HG03575 (cell line): Measurements from ENCODE around the gene LUC7L3.

ENCODE experiments used
- ATAC-seq: cut with Tn5 transposase; IDR thresholded peaks from one replicate; pipeline ENCODE4 v1.9.1; 2021; ENCODE audit not compliant: unreplicated experiment, insufficient number of reproducible peaks, low FRiP score; ENCODE audit errors: extremely low read depth

LUC7L3 gene

DNA sequence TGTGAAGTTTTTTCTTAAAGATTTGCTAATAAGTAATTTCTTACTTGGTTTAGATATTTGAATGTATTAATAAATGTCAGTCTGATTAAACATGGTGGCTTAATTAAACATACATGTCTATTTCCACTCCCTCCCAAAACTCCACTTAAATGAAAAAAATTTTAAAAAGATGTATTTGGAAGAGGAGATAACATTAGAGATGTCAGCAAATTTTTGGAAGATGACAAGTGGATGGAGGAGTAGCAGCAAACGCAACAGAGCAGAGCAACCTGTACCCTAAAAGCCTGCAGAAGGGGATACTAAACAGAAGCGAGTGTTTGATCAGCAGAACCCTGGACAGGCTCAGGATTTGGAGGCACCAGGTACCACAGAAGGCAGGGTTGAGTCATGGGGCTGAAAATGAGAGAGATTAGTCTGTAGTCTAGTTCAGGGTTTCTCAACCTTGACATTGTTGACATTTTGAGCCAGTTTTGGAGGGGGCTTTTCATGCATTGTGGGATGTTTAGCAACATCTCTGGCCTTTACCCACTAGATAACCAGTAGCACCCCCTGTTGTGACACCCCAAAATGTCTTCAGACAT, 17.8 kb downstream of the LUC7L3 start:
- no peak for ATAC-seq

DNA sequence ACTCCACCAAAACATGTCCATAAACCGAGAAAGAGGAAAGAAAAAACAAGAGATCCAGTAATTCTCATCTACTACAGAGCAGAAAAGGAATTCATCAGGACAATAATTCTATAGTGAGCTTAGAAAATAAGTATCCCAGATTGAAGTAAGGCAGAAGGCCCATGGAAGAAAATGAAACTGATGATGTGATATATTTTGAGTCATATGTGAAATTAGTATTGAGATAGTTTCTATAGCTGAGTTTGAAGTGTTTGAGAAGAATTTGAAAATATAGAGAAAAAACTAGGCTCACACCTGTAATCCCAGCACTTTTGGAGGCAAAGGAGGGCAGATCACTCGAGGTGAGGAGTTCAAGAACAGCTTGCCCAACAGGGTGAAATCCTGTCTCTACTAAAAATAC, 19.7 kb downstream of the LUC7L3 start:
- no peak for ATAC-seq

DNA sequence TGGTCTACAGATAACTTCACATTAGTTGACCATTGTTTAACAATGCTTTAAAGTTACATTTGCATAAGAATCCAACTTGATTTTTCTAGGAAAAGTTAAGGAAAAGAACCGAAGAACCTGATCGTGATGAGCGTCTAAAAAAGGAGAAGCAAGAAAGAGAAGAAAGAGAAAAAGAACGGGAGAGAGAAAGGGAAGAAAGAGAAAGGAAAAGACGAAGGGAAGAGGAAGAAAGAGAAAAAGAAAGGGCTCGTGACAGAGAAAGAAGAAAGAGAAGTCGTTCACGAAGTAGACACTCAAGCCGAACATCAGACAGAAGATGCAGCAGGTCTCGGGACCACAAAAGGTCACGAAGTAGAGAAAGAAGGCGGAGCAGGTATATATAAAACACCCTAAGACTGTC, 26.2 kb downstream of the LUC7L3 start:
- no peak for ATAC-seq

DNA sequence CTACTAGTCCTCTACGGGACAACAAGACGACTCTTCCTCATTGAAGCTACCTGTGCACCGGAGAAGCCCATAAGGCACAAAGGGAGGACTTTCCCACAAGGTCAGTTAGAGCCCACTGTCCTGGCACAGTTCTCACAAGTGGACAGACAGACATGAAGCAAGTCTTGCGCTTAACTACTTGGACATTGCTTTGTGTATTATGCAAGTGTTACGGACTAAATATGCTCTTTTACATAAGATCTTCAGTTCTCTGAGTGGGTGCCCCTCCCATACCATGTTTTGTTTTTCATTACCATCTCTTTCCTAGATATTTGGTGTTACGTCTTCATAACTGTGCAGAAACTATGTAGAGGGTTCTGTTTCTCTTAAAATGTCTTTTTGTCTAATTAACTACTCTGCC, 29.8 kb downstream of the LUC7L3 start:
- ATAC-seq: no peak

DNA sequence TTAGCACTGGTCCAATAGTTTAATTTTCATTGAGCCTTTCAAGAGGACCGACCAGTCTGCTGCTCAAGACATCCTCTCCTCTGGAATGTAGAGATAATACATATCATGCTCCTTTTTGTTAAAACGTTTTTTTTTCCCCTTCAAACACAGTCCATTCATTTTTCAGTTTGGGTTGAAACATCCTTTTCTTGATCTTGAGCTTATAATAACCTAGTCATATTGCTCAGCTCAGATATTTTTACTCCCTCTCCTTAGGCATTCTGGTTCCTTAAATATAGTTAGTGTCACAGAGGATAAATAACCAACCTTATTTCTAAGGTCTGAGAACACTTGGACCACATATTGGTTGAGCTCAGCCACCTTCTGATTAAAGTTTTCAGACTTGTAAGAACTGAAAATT, 35.1 kb downstream of the LUC7L3 start:
- no peak for ATAC-seq

DNA sequence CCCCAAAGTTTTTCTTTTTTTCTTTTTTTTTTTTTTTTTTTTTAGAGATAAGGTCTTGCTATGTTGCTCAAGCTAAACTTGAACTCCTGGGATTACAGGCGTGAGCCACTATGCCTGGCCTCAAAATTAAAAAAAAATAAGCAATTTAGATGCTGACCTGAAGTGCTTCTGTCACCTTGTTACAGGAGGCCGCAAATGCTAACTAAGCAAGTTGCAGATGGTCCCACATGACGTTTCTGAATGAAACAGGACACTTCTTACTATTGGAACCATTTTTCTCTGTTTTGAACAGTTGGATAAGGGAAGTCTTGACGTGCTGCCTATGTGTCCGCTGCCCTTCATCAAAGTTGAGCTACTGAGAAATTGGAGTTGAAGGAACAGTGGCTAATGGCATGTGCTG, 39.1 kb downstream of the LUC7L3 start:
- ATAC-seq: no peak

DNA sequence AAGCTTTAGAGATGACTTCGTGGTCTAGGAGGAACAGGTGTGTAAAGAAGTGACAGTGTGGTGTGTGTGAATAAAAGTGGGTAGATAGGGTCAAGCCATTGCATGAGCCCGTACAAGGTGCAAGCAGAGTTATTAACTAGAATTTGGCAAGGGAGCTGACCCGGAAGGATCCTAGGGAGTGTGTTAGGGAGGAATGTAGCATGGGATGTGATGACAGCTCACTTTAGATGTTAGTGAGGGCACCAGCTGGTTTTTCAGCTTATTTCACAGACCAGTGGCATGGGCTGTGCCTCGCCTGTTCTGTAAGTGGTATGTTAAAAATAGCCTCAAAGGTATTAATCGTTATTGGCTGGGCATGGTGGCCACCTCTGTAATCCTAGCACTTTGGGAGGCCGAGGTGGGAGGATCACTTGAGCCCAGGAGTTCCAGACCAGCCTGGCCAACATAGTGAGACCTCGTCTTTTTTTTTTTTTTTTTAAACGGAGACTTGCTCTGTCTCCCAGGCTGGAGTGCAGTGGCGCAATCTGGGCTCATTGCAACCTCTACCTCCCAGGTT, 39.7 kb downstream of the LUC7L3 start:
- no peak for ATAC-seq

DNA sequence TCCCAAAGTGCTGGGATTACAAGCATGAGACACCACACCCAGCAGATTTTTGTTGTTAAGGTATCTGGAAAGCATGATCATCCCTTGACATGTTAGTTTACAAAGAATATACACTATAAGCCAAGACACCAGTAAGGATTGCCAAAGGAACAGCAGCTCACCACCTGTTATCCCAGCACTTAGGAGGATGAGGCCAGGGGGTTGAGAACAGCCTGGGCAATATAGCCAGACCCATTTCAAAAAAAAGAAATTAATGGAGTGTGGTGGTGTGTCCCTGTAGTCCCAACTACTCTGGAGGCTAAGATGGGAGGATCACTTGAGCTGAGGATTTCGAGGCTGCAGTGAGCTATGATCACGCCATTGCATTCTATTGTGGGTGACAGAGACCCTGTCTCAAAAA, 42.8 kb downstream of the LUC7L3 start:
- ATAC-seq: no peak

DNA sequence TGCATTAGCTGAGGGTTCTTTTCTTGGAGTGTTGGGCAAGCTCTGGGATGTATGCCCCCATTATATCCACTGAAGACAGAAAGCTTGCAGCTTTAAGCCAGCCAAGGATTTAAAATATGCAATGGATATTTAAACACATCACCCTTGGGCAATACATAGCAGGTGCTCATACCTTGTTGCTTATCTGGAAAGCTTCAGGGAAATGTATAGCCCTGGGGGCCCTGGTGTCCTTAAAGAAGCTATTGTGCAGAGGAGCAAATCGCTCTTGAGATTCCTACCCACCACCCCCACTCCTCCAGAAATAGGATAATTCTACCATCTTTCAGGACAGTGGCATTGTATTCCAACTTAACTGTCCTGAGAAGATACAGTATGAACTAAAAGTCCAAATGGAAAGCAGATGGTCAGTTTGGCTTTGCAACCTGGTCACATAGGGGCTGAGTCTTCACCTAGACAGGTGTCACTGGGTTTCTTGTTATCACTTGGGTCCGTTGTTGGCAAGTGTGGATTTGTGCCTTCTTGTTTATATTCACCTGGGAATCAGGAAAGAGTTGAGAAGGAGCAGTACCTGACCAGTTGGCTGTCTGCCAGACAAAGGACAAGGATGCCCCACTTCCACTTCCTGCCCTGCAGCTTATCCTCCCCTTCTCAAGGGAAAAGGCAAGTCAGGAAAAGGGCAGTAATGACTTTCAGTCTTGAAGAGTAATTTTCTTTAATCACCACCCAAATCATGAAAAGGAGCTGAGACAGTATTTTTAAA, 44.5 kb downstream of the LUC7L3 start:
- no peak for ATAC-seq

DNA sequence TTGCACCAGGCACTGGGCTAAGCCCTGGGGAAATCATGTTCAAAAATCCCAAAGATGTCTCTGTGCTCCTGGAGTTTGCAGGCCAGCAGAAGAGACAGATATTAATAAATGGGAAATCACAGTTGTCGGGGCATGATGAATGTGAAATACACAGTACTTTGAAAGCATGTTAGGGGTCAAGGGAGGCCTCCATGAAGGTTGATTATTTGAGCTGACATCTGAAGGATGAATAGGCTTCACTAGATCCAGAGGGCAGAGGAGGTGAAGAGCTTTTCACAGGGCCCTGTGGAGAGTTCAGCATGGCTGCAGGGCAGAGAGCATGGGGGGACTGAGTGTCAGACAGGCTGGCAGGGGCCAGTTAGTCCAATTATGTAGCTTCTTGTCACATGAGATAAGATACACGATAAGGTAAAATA, 45.3 kb downstream of the LUC7L3 start:
- no peak for ATAC-seq

DNA sequence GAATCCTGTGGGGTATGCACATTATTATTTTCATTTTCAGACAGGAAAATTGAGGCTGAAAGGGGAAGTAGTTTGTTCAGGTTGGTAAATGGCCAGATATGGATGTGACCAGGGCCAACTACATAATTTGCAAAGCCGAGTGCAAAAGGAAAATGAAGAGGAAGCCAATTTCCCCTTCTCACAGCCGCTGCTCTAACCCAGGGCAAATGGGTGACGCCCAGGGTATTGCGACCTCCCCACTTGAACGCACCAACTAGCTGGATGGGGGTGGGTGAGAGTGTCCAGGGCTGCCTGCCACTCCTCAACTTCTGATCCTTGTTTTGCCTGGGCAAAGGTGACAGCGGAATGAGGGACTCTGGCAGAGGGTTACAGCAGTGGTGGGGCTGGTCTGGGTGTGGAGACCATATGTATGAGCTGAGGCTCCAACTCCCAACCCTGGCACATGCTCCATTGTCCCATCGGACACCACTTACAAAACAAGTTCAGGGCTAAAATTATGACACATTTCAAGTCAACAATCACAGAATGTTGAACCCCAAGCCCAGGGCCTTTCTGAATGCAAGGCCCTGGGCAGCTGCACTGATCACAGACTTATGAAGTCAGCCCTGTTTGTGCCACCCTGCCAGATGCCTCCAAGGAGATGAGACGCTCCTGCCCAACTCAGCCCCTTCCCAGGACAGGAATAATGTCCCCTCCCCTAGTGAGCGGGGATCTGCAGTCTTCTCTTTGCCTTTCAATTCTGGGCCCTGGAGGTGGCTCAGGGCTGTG, 46.2 kb downstream of the LUC7L3 start:
- ATAC-seq: no peak

DNA sequence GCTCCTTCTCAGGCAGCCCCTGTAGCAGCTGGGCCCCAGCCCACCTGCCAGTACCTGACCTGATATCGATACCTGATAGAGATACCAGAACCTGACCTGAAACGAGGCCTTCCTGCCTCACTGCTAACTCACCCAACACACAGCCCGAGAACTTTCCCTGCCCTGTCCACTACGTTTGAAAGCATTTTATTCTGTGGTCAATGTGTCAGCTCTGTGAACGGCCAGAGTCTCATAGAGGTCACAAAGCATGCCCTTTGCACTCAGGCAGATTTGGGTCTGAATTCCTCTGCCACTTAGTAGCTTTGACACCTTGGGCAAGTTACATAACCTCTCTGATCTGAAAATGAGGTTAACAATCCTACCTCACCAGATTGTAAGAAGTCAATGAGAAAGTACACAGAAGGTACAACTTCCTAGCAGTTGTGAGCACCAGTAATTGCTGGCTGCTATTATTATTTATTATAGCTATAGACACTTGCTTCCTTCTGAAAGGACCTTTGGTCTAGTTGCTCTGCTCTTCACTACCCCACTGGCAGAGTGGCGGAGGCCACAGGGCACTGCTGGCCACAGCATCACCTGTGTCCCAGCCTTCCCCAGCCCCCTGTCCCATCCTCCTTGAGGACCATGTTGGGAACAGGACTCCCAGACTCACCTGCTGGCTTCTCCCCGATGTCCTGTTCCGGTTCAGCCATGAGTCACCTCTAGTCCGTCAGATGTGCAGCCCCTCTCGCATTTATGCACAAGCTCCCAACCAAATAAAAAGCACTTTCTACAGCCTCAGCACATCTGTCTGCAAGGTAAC, 47.0 kb downstream of the LUC7L3 start:
- ATAC-seq: no peak

DNA sequence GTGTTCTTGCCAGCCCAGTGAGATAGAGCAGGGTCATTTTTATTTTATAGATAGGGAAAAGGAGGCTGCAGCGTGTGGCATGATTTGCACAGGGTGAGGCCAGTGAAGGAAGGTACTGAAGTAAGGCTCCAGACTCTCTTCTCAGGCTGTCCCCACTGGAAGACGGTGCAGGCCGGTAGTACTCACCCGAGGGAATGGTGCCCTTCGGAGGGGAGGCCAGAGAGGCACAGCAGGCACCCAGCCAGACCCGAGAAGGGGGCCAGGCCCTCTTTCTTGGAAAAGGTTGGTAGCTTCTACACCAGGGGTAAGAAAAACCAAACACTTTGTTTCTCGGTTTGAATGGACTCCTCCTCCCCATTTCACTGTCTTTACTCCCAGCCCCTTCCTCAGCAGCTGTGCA, 47.6 kb downstream of the LUC7L3 start:
- ATAC-seq: no peak

DNA sequence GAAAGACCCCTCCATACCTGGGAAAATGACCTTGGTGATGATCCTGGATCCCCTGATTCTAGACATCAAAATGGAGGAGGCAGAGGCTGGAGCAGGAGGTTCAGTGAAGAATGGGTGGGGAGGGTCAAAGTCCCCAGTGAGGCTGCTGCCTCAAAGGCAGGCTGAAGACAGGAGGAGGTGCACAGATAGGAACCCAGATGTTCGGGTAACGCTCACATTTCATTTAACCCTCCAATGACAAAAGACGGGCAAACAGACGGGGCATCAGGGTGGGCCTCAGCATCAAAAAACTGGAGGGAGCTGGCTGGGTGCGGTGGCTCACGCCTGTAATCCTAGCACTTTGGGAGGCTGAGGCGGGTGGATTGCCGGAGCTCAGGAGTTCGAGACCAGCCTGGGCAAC, 48.0 kb downstream of the LUC7L3 start, which contains the start of gene ANKRD40CL:
Gene ANKRD40CL (minus strand): TSS at position 73 of the 400 bp plus-strand sequence. CDS start 605 bp downstream, outside the sequence.
- ATAC-seq: no peak

DNA sequence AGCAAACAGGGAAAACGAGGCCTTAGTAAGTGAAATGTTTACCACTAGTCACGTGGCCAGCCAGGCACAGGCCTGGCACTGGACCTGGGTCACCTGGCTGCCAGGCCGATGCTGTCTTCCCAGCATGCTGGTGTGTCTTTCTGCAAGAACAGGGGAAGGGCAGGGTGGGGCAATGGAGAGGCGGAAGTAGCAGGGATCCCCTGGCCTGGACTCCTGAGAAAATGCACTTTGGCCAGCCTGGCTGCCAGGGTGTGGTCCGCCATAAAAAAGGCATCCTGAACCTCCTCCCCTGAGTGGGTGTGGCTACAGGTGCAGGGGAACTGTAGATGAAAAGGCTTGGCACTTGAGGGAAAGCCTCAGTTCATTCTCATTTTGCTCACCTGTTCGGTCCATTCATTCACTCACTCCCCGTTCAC, 49.0 kb downstream of the LUC7L3 start:
- no peak for ATAC-seq

DNA sequence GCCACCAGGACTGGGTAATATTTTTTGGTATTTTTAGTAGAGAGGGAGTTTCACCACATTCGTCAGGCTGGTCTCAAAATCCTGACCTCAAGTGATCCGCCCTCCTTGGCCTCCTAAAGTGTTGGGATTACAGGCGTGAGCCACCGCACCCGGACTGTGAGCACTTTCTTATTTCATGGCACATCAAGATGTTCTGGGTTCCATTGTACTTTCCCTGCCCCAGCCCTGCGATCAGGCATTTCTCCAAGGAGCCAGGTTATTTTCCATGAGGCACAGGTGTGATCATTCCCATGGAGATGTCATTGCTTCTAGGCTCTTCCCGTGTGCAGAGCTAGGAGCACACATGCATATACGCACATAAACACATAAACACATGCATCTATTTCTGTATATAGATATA, 50.5 kb downstream of the LUC7L3 start:
- no peak for ATAC-seq

DNA sequence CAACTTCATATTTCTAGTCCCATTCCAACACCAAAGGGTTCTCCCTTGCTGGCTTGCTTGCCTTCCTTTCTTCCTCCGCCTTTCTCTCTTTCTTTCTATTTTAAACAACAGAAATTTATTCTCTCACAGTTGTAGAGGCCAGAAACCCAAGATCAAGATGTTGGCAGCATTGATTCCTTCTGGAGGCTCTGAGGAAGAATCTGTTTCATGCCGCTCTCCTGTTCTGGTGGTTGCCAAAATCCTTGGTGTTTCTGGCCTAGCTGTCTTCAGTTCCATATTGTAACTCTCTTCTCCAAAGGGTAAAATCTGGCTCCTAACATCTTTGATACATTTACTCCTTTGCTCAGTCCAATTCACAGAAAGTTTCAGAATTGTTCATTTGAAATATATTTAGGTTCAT, 50.9 kb downstream of the LUC7L3 start:
- no peak for ATAC-seq

DNA sequence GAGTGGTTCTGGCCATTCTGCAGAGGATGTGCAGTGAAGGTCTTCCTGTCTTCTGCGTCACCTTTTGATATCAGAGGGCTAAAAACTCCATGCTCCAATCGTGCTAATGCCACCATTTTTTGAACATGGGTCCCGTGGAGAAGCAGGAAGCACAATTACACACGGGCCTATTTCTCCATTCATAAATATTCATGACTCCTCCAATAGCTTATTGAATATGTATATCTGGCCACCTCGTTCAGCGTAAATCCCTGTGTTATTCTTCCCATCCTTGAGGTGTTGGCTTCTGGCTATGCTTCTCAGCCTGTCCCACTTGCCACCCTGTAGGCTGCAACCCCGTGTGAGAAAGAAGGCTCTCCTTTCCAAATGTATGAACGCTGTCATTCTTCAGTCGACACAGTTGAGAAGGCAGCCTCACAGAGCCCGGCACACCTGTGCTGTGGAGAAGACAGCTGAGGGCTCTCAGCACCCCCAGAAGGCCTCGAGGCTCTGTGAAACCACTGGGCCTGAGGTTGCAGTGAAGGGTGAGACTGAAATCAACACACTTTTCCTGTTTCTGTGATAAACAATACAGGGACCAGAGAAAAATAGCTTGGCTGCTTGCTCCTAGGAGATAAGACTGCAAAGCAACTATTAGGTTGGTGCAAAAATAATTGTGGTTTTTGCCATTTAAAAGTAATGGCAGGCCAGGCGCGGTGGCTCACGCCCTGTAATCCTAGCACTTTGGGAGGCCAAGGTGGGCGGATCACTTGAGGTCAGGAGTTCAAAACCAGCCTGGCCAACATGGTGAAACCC, 52.8 kb downstream of the LUC7L3 start:
- no peak for ATAC-seq
